Adipocyte (in vitro differentiated cells): ENCODE results near the gene NUTM2A.
"Not testable (repeated sequence)": the region's sequence is repeated elsewhere in the genome, so short reads cannot be mapped to it uniquely, and the experiment has no call there.

Experiments
- DNase-seq: peaks from one replicate; pipeline ENCODE4 v3.0.0-alpha.2; 2015; ENCODE audit warnings: low read depth
- H3K27me3 ChIP-seq: replicated peaks from 2 replicates; pipeline ENCODE4 v1.7.0; 2013; ENCODE audit warnings: mild to moderate bottlenecking, low read length, moderate library complexity; ENCODE audit not compliant: control insufficient read depth, insufficient read depth
- H3K36me3 ChIP-seq: 2 replicates; pipeline ENCODE4 v1.7.0; 2013; ENCODE audit warnings: low read length, mild to moderate bottlenecking, moderate library complexity; ENCODE audit not compliant: control insufficient read depth, insufficient read depth, severe bottlenecking
- H3K4me1 ChIP-seq: 2 replicates; pipeline ENCODE4 v1.7.0; 2013; ENCODE audit warnings: mild to moderate bottlenecking, low read length, moderate library complexity; ENCODE audit not compliant: control insufficient read depth, insufficient read depth
- H3K4me3 ChIP-seq: 2 replicates; pipeline ENCODE4 v1.7.0; 2013; ENCODE audit warnings: mild to moderate bottlenecking, low read length, moderate library complexity
- H3K9ac ChIP-seq: 2 replicates; pipeline ENCODE4 v1.7.0; 2013; ENCODE audit warnings: mild to moderate bottlenecking, low read length, moderate library complexity
- H3K9me3 ChIP-seq: 2 replicates; pipeline ENCODE4 v1.7.0; 2013; ENCODE audit warnings: mild to moderate bottlenecking, low read length, moderate library complexity; ENCODE audit not compliant: control insufficient read depth

Gene NUTM2A

GRCh38 chr10:87213806-87214205 is 11.4 kb upstream of the NUTM2A start:
- not testable (repeated sequence) for H3K36me3 ChIP-seq, H3K27me3 ChIP-seq, H3K9ac ChIP-seq, H3K4me1 ChIP-seq, DNase-seq, H3K4me3 ChIP-seq, H3K9me3 ChIP-seq

GRCh38 chr10:87216120-87216519 is 9.1 kb upstream of the NUTM2A start:
- not testable (repeated sequence) for H3K9ac ChIP-seq, DNase-seq, H3K36me3 ChIP-seq, H3K9me3 ChIP-seq, H3K4me3 ChIP-seq, H3K27me3 ChIP-seq, H3K4me1 ChIP-seq

GRCh38 chr10:87219370-87219769 is 5.9 kb upstream of the NUTM2A start:
- DNase-seq, H3K36me3 ChIP-seq, H3K9me3 ChIP-seq, H3K27me3 ChIP-seq, H3K4me1 ChIP-seq, H3K9ac ChIP-seq, H3K4me3 ChIP-seq: not testable (repeated sequence)

- not testable (repeated sequence) for H3K4me3 ChIP-seq, H3K27me3 ChIP-seq, H3K9ac ChIP-seq, H3K4me1 ChIP-seq, H3K9me3 ChIP-seq, H3K36me3 ChIP-seq, DNase-seq
Observed at GRCh38 chr10:87222789-87223188, 2.5 kb upstream of the NUTM2A start.

GRCh38 chr10:87228247-87228646 is 3.0 kb downstream of the NUTM2A start:
- not testable (repeated sequence) for H3K27me3 ChIP-seq, H3K9me3 ChIP-seq, H3K4me1 ChIP-seq, H3K36me3 ChIP-seq, DNase-seq, H3K4me3 ChIP-seq, H3K9ac ChIP-seq

GRCh38 chr10:87229211-87229610 is 4.0 kb downstream of the NUTM2A start:
- H3K9ac ChIP-seq, H3K4me1 ChIP-seq, DNase-seq, H3K36me3 ChIP-seq, H3K4me3 ChIP-seq, H3K27me3 ChIP-seq, H3K9me3 ChIP-seq: not testable (repeated sequence)

GRCh38 chr10:87234854-87235253 is 9.6 kb downstream of the NUTM2A start:
- not testable (repeated sequence) for H3K4me3 ChIP-seq

GRCh38 chr10:87237244-87237643 is 12.0 kb downstream of the NUTM2A start:
- not testable (repeated sequence) for DNase-seq, H3K4me3 ChIP-seq

More at GRCh38 chr10:87234854-87235253, 9.6 kb downstream of the NUTM2A start:
- not testable (repeated sequence) for DNase-seq, H3K9me3 ChIP-seq, H3K4me1 ChIP-seq, H3K27me3 ChIP-seq, H3K9ac ChIP-seq, H3K36me3 ChIP-seq

GRCh38 chr10:87239346-87239808 is 14.1 kb downstream of the NUTM2A start:
- not testable (repeated sequence) for H3K4me1 ChIP-seq, DNase-seq, H3K9me3 ChIP-seq, H3K27me3 ChIP-seq, H3K36me3 ChIP-seq, H3K4me3 ChIP-seq, H3K9ac ChIP-seq

More at GRCh38 chr10:87237244-87237643, 12.0 kb downstream of the NUTM2A start:
- not testable (repeated sequence) for H3K9ac ChIP-seq, H3K4me1 ChIP-seq, H3K9me3 ChIP-seq, H3K36me3 ChIP-seq, H3K27me3 ChIP-seq

GRCh38 chr10:87242192-87242591 is 16.9 kb downstream of the NUTM2A start:
- not testable (repeated sequence) for H3K27me3 ChIP-seq, DNase-seq, H3K9ac ChIP-seq, H3K4me1 ChIP-seq, H3K9me3 ChIP-seq, H3K36me3 ChIP-seq, H3K4me3 ChIP-seq

- H3K9ac ChIP-seq, H3K27me3 ChIP-seq, H3K4me3 ChIP-seq, H3K4me1 ChIP-seq, H3K9me3 ChIP-seq, DNase-seq, H3K36me3 ChIP-seq: not testable (repeated sequence)
Observed at GRCh38 chr10:87247335-87247734, 22.1 kb downstream of the NUTM2A start.

- not testable (repeated sequence) for H3K9ac ChIP-seq, H3K27me3 ChIP-seq
Observed at GRCh38 chr10:87248818-87249353, 23.6 kb downstream of the NUTM2A start.

More at GRCh38 chr10:87248818-87249353, 23.6 kb downstream of the NUTM2A start:
- not testable (repeated sequence) for H3K36me3 ChIP-seq, H3K4me1 ChIP-seq, H3K4me3 ChIP-seq, DNase-seq, H3K9me3 ChIP-seq
